A549 (cell line): ENCODE measurements around the gene PLBD2. TPM values are rescaled to one million over a fixed set of nuclear protein-coding genes. Genes with fewer than 3 reads are reported as not detected.

Source experiments
- ATAC-seq, 2 experiments: fragments of 200-7000 bp in 1 of 2; fragments of >200 bp in 1 of 2; cut with Nextera tagmentation in 1 of 2; cut with Tn5 transposase in 1 of 2; 3 replicates each; pipeline versions ENCODE4 v1.8.0 to v1.9.1; 2018 to 2020; ENCODE audit warnings: mild to moderate bottlenecking in 1 of 2, moderate library complexity in 1 of 2
- CTCF ChIA-PET: fragments of 300-600 bp; sonication (Branson Sonifier 250); formaldehyde crosslinking; extraction: SDS; loops from one replicate; lab custom pipeline; 2021; ENCODE audit warnings: antibody characterized with exemption, inconsistent platforms; lab: Yijun Ruan, JAX
- POLR2A ChIA-PET: fragments of 350-600 bp; formaldehyde crosslinking; extraction: SDS; loops from one replicate; lab custom pipeline; 2021; ENCODE audit warnings: antibody characterized with exemption, inconsistent platforms; lab: Yijun Ruan, JAX
- DNase-seq, 2 experiments: peaks; one replicate each; pipeline versions ENCODE4 v3.0.0 to v3.0.0-alpha.2; 2011 to 2016; ENCODE audit warnings: low read depth in 1 of 2, low spot score in 1 of 2
- FAIRE-seq: peaks from 2 replicates; lab custom pipeline; 2011; peaks lifted over from hg19 to GRCh38; lab: Jason Lieb, UNC
- H3K27ac ChIP-seq, 2 experiments: fragments of >200 bp; sonication (Bioruptor Twin); formaldehyde crosslinking; 3 replicates each; pipeline ENCODE4 v1.5.1; 2016 to 2017
- H3K4me1 ChIP-seq: fragments of >200 bp; sonication (Bioruptor Twin); formaldehyde crosslinking; 3 replicates; pipeline ENCODE4 v1.6.1; 2016
- H3K4me2 ChIP-seq: fragments of >200 bp; sonication (Bioruptor Twin); formaldehyde crosslinking; 3 replicates; pipeline ENCODE4 v1.6.1; 2016
- H3K4me3 ChIP-seq: fragments of >200 bp; sonication (Bioruptor Twin); formaldehyde crosslinking; 3 replicates; pipeline ENCODE4 v1.5.1; 2016
- H3K9me3 ChIP-seq: fragments of >200 bp; sonication (Bioruptor Twin); formaldehyde crosslinking; 3 replicates; pipeline ENCODE4 v1.6.1; 2016
- BHLHE40 ChIP-seq: IDR thresholded peaks from 2 replicates; pipeline ENCODE4 v1.6.1; 2012; ENCODE audit warnings: low read depth, low read length, inconsistent platforms
- CBX2 ChIP-seq: fragments of 200-600 bp; sonication (generic); IDR thresholded peaks from 2 replicates; pipeline ENCODE4 v1.6.1; 2016; ENCODE audit warnings: low read depth, mild to moderate bottlenecking, borderline replicate concordance
- CBX8 ChIP-seq: fragments of 200-600 bp; sonication (generic); IDR thresholded peaks from 2 replicates; pipeline ENCODE4 v1.6.1; 2016
- CHD2 ChIP-seq: fragments of 150-350 bp; IDR thresholded peaks from 2 replicates; pipeline ENCODE4 v1.6.1; 2014; ENCODE audit warnings: low read length; ENCODE audit not compliant: partially characterized antibody
- E2F6 ChIP-seq: IDR thresholded peaks from 2 replicates; pipeline ENCODE4 v1.6.1; 2012; ENCODE audit warnings: low read depth, borderline replicate concordance
- EHMT2 ChIP-seq: fragments of 200-600 bp; sonication (generic); IDR thresholded peaks from 2 replicates; pipeline ENCODE4 v1.6.1; 2016; ENCODE audit warnings: antibody characterized with exemption, low read depth, mild to moderate bottlenecking, moderate library complexity
- ELK1 ChIP-seq: fragments of 150-350 bp; IDR thresholded peaks from 2 replicates; pipeline ENCODE4 v1.6.1; 2014; ENCODE audit warnings: low read depth, mild to moderate bottlenecking, low read length
- ESRRA ChIP-seq: fragments of 150-350 bp; IDR thresholded peaks from 2 replicates; pipeline ENCODE4 v1.6.1; 2014; ENCODE audit warnings: mild to moderate bottlenecking, low read length, borderline replicate concordance
- FOXS1 ChIP-seq: fragments of 250-450 bp; sonication (Bioruptor Pico); IDR thresholded peaks from 2 replicates; pipeline ENCODE4 v1.5.0; 2020; ENCODE audit warnings: mild to moderate bottlenecking, moderate library complexity
- GATA3 ChIP-seq: IDR thresholded peaks from 2 replicates; pipeline ENCODE4 v1.6.1; 2012; ENCODE audit warnings: borderline replicate concordance
- HOXB13 ChIP-seq: fragments of 250-450 bp; sonication (Bioruptor Pico); IDR thresholded peaks from 2 replicates; pipeline ENCODE4 v1.5.0; 2020; ENCODE audit warnings: low read depth, mild to moderate bottlenecking, moderate library complexity
- KDM1A ChIP-seq: fragments of 200-600 bp; sonication (generic); IDR thresholded peaks from 2 replicates; pipeline ENCODE4 v1.6.1; 2016; ENCODE audit warnings: low read depth, mild to moderate bottlenecking
- MAZ ChIP-seq: fragments of 150-350 bp; IDR thresholded peaks from 2 replicates; pipeline ENCODE4 v1.6.1; 2014; ENCODE audit warnings: antibody characterized with exemption, low read depth, low read length, borderline replicate concordance
- NR3C1 ChIP-seq: fragments of >200 bp; sonication (Bioruptor Twin); formaldehyde crosslinking; IDR thresholded peaks from 3 replicates; pipeline ENCODE4 v1.6.1; 2017
- POLR2AphosphoS2 ChIP-seq: conservative IDR thresholded peaks from 2 replicates; pipeline ENCODE4 v1.6.1; 2012; ENCODE audit warnings: low read length, improper control_type of control experiment, inconsistent platforms
- RARB ChIP-seq: fragments of 250-450 bp; sonication (Bioruptor Pico); IDR thresholded peaks from 2 replicates; pipeline ENCODE4 v1.8.0; 2021; ENCODE audit warnings: mild to moderate bottlenecking, moderate library complexity
- REST ChIP-seq: fragments of 200-600 bp; sonication (generic); IDR thresholded peaks from 2 replicates; pipeline ENCODE4 v1.6.1; 2016; ENCODE audit warnings: antibody characterized with exemption, mild to moderate bottlenecking, moderate library complexity
- RFX5 ChIP-seq: fragments of 450-650 bp; IDR thresholded peaks from 2 replicates; pipeline ENCODE4 v1.7.1; 2014; ENCODE audit warnings: antibody characterized with exemption, mild to moderate bottlenecking, moderate library complexity
- SMC3 ChIP-seq: fragments of >200 bp; sonication (Bioruptor Twin); formaldehyde crosslinking; IDR thresholded peaks from 3 replicates; pipeline ENCODE4 v1.6.1; 2018; ENCODE audit warnings: inconsistent platforms
- TFCP2L1 ChIP-seq: fragments of 250-450 bp; sonication (Bioruptor Pico); IDR thresholded peaks from 2 replicates; pipeline ENCODE4 v1.5.0; 2021; ENCODE audit warnings: mild to moderate bottlenecking
- USF2 ChIP-seq: fragments of 450-650 bp; IDR thresholded peaks from 2 replicates; pipeline ENCODE4 v1.6.1; 2014; ENCODE audit warnings: antibody characterized with exemption
- ZFP36 ChIP-seq: fragments of 450-650 bp; IDR thresholded peaks from 2 replicates; pipeline ENCODE4 v1.6.1; 2014; ENCODE audit warnings: borderline replicate concordance; ENCODE audit not compliant: partially characterized antibody
- ZSCAN20 ChIP-seq: fragments of 250-450 bp; sonication (Bioruptor Pico); IDR thresholded peaks from 2 replicates; pipeline ENCODE4 v1.8.0; 2022; ENCODE audit warnings: mild to moderate bottlenecking, moderate library complexity
- WGBS: methylation state at CpG from one replicate; pipeline ENCODE4 v1.1.6; 2017; ENCODE audit errors: missing lambda C conversion rate; 5-methylcytosine and 5-hydroxymethylcytosine counted together
- polyA plus RNA-seq, 4 experiments: library from polyadenylated mRNA; depleted of rRNA in 3 of 4; stranded (reverse); fragments of >200 nt; fragmentation: RNase III in 1 of 4; extraction: RNeasy Plus Mini Kit Qiagen cat#74134 plus additional on column Dnase treatment in 1 of 4; gene quantifications; 2 replicates in 3 of 4; 3 replicates in 1 of 4; pipeline ENCODE4 v1.2.3, GENCODE V29; 2011 to 2017

The PLBD2 gene
- polyA plus RNA-seq, 2 of the 4 experiments (the other 2 are of a cell fraction) = 13.2 to 25.9 TPM

GRCh38 chr12:113333418-113333750 is 25.0 kb upstream of the PLBD2 start (continued):
- TF ChIP-seq REST (no peak), ESRRA (no peak), BHLHE40 (no peak), GATA3 (no peak), EHMT2 (no peak), KDM1A (no peak)

- peak in 1 of 2 experiments; percentile 8; a peak in 1 of 6 replicates for ATAC-seq
- Histone ChIP-seq H3K9me3 (no peaks in the 10 kb centered on the region), H3K4me1 (peaks cover 9% of the 10 kb centered on the region)
- CTCF ChIA-PET = interaction anchor here (0.7 to 2.3 kb wide), 3 partner anchors 21 to 159 kb away, joined by 3 to 10 read pairs (median 3); no protein-coding TSS in a partner anchor
- TF ChIP-seq RFX5 (no peak), E2F6 (no peak), ZFP36 (no peak), HOXB13 (CRISPR knock-in tag) (no peak), CBX2 (no peak), TFCP2L1 (CRISPR knock-in tag) (no peak), ELK1 (no peak), MAZ (no peak), ZSCAN20 (CRISPR knock-in tag) (no peak), FOXS1 (CRISPR knock-in tag) (no peak), NR3C1 (no peak), CBX8 (no peak), SMC3 (no peak), POLR2AphosphoS2 (no peak), RARB (no peak), CHD2 (no peak), USF2 (no peak), ESRRA (no peak)
- TF ChIP-seq, all 56 proteins: peak for 0
- 49% methylated on average over 27 of the region's 27 CpGs for WGBS
- DNase-seq (no peak), FAIRE-seq (no peak)
- peak overlapping the region; percentile 57 to 89 for H3K27ac ChIP-seq
- H3K4me3 ChIP-seq = peak overlapping the region; percentile 49
- POLR2A ChIA-PET = interaction anchor here (0.6 to 1.9 kb wide), 8 partner anchors 22 to 439 kb away, joined by 3 to 11 read pairs (median 3); partner anchors contain the start of genes PLBD2, SDSL and TPCN1
- peak overlapping the region; percentile 92 for H3K4me2 ChIP-seq
Observed at GRCh38 chr12:113333877-113334785, 24.3 kb upstream of the PLBD2 start.
